RKO (cell line): ENCODE measurements around the gene CCSER1.
"Not testable (repeated sequence)": the region's sequence is repeated elsewhere in the genome, so short reads cannot be mapped to it uniquely, and the experiment has no call there.

Experiments
- DNase-seq: peaks from one replicate; pipeline ENCODE4 v3.0.0-alpha.2; 2016; ENCODE audit warnings: low spot score

CCSER1 gene

DNA sequence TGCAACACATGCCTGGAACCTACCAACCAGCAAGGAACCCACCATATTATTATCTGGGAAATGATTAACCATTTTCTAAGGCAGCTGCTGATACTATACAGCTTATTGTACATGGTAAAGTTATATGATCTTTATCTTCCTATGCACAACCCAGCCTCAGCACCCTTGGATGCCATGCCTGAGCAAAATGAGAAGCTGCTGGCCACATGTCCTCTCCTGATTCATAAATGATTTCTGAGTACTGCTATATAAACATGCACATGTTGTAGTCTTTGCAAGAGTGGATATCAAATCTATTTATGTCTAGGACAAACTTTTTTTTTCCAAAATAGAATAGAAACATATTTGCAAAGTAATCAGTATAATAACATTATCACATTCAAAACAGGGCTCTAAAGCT is 1043.6 kb downstream of the CCSER1 start:
- no peak for DNase-seq

DNA sequence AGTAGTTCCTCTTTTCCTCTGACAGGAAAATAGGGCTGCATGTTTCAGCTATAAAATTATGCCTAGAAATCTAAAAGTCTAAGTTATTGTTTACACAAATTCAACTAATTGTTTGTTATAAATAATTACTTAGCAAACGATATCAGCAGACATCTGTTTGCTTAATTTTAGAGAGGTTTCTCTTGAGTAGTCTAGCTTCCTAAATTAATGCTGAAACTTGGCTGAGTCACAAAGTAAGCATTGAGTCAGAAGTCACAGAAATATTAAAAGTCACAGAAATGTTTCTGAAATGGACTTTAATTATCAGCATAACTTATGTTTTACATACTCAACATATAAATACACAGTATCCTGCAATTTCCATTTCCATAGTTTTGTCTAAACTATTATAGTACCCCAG is 1044.0 kb downstream of the CCSER1 start:
- DNase-seq: peak; percentile 21

DNA sequence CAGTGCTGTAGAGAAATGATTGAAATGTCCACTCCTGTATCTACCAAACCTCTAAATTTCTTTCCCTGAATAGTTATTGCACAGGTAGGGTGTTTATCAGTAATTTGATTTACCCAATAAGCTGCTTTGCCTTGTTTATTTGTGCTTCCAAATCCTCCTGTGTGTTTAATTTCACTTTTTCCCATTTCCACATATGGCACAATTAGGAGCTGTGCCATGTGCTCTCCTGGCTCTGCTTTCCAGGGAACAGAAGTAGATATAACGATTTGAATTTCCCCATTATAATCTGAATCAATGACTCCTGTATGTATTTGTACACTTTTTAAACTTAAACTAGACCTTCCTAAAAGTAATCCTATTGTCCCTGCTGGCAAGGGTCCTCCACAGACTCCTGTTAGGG is 1057.9 kb downstream of the CCSER1 start:
- not testable (repeated sequence) for DNase-seq

DNA sequence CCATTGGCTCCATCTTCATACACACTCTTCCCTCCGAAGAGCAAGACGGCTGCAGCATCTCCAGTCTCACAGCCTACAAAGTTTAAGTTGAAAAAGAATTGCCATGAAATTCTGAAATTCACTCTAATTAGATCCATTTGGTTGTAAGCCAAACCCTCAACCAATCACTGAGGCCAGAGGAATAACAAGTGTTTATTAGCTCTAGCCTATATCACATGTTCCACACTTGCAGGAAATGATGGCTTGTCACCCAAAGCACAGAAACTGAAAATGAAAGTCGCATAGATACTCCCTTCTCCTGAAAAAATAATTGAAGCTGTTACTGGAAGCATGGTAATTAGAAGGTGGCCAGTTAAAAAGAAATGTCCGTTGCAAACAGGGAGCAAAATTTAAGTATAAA is 1071.8 kb downstream of the CCSER1 start:
- peak; percentile 3 for DNase-seq

DNA sequence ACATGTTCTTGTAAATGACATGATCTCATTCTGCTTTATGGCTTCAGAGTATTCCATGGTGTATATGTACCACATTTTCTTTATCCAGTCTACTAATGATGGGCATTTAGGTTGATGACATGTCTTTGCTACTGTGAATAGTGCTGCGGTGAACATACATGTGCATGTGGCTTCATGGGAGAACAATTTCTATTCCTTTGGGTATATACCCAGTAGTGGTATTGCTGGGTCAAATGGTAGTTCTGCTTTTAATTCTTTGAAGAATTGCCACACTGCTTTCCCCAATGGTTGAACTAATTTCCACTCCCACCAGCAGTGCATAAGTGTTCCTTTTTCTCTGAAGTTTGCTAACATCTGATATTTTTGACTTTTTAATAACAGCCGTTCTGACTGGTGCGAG is 1080.3 kb downstream of the CCSER1 start:
- no peak for DNase-seq

DNA sequence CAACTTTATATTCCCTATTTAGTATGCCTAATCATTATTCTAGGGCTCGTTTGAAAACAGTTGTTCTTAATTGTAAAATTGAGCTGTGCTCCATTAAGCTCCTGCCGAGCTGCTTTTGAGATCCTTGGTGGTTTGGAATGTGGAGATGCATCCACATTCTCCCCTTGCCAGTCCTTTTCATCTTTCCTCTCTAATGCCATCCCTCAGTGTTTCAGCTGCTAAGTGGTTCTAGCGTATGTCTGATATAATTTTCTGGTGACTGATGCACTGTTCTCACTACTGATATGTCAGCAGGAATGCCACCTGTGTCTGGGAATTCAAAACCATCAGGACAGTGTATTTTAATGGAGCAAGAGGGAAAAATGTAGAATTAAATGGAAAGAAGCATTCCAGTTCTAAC is 1085.0 kb downstream of the CCSER1 start:
- no peak for DNase-seq

DNA sequence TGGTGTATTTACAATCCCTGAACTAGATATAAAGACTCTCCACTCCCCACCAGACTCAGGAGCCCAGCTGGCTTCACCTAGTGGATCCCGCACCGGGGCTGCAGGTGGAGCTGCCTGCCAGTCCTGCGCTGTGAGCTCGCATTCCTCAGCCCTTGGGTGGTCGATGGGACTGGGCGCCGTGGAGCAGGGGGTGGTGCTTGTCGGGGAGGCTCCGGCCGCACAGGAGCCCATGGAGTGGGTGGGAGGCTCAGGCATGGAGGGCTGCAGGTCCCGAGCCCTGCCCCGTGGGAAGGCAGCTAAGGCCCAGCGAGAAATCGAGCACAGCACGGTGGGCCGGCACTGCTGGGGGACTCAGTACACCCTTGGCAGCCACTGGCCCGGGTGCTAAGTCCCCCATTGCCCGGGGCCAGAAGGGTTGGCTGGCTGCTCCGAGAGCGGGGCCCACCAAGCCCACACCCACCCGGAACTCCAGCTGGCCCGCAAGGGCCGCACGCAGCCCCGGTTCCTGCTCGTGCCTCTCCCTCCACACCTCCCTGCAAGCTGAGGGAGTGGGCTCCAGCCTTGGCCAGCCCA is 1090.7 kb downstream of the CCSER1 start:
- DNase-seq: not testable (repeated sequence)

DNA sequence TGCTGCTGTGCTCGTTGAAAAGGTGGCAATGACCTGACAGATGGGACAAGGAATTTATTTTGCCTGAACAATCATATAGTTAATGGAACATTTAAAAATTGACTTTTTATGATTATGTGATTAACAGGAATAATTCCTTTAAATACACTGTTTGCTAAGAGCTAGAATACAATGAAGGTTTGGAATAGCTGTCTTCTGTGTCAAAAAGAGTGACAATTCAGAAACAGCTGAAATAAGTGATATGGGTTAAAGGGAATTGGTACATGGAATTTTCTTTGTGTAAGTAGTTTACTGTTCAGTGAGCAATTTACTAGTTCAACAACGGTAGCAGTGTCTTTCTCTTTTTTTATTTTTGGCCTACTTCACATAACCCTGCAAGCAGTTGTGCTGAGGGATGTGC is 1093.1 kb downstream of the CCSER1 start:
- DNase-seq: no peak

DNA sequence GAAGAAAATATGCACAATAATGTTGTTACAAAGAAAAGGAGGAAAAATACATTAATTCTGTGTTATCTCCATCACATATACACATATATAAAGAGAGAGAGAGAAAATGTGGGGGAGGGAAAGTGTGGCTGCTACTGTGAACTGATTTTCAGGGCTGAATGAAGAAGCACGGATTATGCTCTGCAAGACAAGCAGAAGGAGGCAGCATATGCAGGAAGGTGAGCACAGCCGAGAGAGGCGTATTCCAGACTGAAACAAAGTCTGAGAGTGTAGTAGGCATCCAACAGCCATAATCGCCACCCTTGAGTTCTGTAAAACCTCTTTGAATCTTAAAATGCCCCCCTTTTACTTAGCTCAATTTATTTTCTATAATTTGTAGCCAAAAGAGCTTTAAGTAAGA is 1094.8 kb downstream of the CCSER1 start:
- DNase-seq: no peak

DNA sequence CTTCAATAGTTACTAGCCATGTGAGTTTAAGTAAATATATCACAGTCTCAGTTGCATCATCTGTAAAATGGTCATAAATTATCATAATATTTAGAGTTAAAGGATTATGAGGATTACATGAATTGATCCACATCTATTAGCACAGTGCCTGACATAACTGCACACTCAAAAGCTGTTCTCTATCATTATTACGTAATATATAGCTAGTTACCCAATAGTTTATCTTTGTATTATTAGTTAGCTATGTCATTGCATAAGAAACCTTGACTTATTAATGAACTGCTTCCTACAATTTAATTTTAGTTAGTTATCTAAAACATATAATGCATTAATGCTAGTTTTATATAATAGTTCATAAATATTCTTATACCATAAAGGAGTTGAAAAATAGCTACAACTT is 1099.7 kb downstream of the CCSER1 start:
- DNase-seq: no peak

DNA sequence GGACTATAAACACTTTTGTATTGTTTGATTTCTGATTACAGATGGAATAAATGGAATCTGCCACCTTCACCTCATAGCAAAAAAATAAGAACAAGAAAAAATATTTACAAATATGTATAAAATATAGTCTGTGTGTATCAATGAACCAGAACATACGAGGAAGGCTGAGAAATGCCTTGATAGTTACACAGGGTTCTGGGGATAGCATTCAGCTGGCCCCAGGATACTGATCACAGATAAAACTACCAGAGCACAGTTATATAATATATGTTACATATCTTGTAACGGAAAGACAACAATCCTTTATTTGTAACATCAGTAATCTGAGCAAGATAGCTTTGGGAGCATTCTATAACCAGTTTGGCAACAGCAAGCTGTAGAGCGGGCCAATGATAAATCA is 1101.5 kb downstream of the CCSER1 start:
- DNase-seq: no peak

DNA sequence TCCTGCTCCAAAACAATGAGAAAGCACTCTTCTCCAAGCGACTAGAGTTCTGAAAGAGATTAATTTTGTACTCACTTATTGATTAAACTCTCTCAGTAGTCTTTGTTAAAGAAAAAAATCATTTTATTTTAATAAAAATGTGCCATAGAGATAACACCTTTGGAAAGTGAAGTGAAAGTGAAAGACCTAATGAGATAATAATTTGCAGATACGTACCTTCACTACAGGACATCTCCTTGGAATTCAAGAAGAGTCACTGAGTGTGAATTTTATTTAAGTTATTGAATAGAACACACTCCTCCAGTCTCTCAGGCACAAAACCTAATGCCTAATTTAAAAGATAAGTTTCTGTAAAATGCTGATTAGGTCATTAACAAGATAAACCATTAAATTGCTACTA is 1106.0 kb downstream of the CCSER1 start:
- no peak for DNase-seq

DNA sequence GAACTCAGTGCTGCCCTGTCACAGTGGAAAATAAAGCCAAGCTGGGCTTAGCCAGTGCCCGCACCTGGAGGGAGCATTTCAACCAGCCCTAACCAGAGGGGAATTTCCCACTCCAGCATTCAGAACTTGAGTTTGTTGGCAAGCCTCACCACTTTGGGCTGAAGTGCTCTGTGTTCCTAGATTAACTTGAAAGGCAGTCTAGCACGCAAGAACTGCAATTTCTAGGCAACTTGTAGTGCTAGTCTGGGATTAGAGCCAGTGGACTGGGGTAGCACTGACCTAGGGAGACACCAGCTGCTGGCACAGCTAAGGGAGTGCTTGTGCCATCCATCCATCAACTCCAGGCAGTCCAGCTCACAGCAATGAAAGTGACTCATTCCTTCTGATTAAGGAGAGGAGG is 1115.9 kb downstream of the CCSER1 start:
- peak; percentile 14 for DNase-seq

DNA sequence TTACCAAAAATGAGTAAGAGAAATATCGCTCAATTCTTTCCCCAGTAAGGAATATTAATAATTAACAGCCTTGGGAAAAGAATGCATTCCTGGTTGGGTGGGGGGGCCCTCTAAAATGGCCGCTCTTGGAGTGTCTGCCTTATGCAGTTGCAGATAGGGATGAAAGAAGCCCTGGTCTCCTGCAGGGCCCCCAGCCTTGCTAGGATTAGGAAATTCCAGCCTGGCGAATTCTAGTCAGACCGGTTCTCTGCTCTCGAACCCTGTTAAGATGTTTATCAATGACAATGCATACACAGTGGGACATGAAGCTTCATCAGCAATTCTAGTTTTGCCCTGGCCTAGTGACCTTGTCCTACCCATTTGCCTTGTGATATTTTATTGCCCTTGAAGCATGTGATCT is 1128.8 kb downstream of the CCSER1 start:
- no peak for DNase-seq

DNA sequence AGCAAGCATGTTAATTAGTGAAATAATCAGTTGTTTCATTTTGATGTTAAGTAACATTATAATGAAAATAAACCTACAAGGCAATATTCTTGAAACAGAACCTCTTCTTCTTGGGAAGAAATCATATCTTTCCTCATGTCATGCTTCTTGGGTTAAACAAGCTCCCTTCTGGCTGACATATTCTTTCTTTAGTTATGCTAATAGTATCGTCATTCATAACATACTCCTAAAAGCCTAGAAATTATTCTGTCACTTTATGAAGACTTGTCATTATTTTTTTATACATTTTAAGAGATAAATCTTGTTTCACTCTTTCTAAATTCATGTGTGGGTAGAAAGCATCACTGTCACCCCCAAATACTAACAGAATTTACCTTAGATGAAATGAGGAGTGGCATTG is 1129.6 kb downstream of the CCSER1 start:
- no peak for DNase-seq

DNA sequence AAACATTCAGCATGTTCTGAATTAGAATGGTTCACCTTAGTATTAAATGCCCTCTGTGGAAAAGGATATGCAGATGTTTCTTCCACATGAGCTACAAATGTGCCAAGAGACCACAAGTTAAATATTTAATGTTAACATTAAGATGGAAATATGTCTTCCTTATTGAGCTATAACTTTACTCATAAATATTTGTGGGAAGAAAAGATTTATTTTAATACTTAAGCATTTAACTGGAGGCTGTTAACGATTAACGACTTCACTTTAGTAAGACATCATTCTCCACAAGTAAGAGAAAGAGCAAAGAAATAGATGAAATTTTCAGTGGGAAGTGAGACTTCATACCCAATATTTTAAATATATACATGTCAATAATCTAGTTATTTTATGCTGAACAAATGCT is 1130.5 kb downstream of the CCSER1 start:
- no peak for DNase-seq

DNA sequence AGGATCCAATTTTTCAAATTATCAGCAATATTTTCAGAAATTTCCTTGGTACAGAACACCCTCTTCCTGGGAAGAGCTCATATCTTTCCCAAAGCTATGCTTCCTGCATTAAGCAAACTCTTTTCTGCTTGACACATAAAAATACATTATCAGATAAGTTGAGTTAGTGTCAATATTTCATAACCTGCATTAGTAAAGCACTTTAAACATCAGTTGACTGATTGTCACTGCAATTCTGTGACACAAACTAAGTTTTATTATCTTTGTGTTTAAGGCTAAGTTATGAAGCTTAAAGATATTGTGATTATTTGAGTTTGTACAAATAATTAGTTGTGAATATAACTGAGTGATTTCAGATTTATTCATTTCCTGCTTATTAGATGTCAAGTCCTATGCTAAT is 1131.1 kb downstream of the CCSER1 start:
- DNase-seq: no peak

DNA sequence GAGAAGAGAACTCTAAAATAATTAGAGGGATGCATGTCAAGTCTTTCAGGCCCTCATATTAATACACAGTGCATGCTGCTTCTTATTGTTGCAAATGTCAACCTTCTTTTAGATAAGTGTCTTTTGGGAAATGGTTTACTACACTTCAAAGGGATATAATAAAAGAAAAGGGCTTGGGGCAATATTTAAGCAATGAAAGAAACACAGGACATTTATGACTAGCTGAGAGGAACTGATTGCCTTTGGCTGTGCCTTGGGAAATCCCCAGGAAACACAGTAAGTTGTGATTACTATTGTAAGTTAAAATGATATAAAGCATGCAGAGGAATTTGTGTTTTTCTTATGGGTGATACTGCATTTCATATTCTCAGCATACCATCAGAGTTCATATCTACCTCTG is 1140.3 kb downstream of the CCSER1 start:
- DNase-seq: no peak

DNA sequence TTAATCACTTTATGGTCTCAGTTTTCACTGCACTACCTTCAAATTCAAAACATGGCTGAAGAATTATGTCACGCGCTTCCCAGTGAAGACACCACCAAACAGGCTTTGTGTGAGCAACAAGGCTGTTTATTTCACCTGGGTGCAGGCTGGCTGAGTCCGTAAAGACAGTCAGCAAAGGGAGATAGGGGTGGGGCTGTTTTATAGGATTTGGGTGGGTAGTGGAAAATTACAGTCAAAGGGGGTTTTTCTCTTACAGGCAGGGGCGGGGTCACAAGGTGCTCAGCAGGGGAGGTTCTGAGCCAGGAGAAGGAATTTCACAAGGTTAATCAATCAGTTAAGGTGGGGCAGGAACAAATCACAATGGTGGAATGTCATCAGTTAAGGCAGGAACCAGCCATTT is 1141.3 kb downstream of the CCSER1 start:
- not testable (repeated sequence) for DNase-seq

DNA sequence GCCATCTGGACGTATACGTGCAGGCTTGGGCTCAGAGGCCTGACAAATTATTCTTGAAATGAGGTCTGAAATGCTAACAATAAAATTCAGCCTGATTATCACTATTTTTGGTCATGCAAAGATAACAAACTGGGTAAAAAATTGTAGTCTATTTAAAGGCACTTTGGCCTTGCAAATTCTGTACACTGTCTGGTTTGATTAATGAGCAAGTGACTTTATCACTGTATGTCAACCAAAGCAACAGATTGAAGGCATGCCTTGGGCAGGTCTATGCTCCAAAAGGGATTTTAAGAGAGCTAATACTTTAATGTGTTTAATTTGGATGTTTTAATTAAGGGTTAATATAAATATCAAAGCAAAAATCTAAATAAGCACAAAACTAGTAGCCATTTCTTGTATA is 1141.7 kb downstream of the CCSER1 start:
- DNase-seq: no peak

DNA sequence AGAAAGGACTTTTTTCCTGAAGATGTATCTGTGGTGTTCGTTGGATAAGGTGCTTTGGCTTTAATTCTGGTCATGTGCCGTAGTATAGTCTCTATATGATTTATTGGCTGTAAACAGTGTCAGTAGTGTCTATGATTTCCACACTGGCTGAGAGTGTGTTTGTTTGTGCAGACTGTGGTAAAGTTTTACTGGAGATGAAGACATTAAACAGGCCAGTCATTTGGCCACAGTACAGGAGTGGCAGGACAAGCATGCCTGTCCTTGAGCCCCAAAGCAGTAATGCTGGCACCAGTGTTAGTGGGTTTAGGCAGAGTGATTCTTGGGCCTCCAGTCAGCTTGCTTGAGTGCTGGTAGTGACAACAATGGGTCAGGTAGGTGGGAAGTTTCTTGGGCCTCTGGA is 1152.7 kb downstream of the CCSER1 start:
- DNase-seq: no peak

DNA sequence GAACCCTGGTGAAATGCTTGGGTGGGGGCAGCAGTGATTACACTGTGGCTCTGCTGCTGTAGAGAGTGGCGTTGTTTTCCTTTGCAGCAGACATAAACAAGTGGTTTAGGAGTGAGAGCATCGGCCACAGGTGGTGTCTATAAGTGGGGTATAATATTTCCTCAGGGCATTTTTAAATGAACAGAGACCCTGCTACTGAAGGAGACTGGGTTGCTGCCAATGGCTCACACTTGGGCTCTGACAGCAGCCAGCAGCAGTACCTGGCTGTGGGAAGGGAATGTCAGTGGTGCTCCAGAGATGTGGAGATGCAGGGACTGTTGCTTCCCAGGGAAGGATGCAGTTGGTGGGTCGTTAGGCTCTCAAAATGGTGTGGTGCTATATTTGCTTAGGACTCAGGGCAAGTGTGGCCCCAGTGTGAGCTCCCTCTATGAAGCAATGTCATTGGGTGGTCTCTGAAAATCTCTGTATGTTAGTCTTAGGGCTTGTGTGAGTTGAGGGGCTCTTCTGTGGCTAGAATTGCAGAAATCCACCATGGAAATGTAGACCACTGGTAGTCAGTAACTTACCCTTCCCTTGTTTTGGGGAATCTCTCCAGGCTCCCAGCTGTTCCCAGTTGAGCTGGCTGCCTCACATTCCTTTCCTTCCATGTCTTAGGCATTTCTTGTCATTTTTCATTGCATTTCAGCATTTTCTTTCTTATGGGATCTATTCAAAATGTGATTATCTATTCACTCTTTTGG is 1153.5 kb downstream of the CCSER1 start:
- DNase-seq: no peak

DNA sequence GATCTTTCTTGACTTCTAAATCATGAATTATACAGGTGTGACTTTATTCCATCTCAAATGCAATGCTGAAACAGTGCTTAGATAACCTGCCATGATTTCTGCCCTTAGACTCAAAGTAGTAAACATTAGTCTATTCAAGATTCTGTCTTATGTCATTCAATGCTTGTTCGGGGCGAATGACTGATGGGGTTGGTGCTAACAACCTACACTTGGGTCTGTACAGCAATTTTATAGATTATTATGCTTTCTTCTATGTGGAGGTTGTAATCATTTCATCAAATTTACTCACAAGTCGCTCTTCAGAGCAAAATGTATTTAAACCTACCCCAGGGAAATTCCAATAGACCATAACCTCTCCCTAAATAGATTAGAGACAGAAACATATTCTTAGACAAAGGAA is 1155.0 kb downstream of the CCSER1 start:
- no peak for DNase-seq

DNA sequence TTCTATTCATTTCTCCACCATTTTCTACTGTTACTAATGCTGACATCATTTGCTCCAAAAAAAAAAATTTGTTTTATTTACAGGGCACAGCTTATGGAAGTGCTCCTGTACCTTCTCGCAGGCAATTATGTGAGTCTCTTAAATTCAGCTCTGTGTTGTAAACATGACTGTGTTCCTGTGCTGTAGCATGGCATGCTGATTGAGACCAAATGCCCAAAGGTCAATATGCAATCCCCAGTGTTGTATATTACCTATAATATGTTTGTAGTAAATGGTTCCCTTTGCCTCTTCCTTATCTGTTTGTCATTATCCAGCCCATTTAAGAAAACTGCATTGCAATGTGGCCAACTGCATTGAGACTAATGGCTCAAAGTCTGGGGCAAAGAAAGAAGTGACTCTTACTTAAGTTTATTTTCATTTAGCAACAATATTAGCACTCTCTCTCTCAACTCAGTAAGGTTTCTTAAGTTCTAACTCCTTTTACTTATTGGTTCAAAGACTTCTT is 1156.6 kb downstream of the CCSER1 start:
- DNase-seq: no peak
